Measurements from ENCODE around the gene ZSCAN21. TPM values are rescaled to one million over a fixed set of nuclear protein-coding genes. Genes with fewer than 3 reads are reported as not detected.

The ZSCAN21 gene
- total and polyA plus RNA-seq, 10 of the 15 experiments (the other 5 are each of a cell fraction or from before 2014, with no cell fraction given) = 1.9 to 9.6 (median 7.1) TPM

DNA sequence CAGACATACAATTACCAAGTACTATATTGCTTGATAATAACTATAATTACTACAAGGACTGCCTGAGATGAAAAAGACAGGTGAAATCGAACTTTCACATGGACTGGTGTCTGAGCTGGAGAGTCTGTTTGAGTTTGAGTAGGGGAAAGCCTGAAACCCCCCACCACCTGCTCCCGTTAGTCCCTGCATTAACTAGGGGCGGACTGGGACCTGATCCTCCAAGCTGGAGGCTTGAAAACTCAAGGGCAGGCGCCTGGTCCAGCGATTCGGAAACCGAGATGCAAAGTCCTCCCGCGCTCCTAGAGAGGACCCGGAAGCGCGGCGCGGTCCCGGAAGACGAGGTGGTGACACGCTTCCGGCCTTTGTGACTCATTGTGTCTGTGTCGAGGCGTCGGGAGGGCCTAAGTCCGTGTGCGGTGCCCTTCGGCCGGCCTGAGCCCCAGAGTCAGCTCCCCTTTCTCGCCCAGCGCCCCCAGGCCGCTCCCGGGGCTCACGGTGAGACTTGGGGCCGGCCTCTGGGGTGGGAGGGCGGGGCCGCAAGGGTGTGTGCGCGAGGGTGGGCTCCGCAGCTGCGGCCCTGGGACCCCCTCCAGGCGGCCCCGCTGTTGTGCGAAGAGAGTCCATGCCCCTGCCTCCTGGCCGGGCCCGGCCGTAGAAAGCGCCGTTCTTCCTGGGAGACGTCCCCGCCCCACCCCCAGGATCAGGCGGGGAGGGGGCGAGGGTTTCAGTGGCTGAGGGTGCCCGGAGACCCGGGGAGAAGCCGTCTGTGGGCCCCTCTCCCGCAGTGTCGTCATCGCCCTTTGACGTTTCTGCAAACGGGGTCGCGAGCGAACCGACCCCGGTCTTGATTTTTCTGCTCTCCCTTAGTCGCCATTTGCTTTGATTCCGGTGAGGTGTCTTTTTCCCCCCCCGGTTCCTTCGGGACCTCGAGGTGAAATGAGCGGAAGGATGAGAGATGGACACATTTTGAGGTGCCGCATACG, 34.1 kb upstream of the ZSCAN21 start, which contains the start of gene ZKSCAN1:
ZKSCAN1 (plus strand) TSS at position 365 of the 983 bp plus-strand sequence. CDS start 7,911 bp downstream, outside the sequence.
- ChIA-PET CTCF (interaction anchor here (0.6 to 3.1 kb wide), 15 partner anchors 11 to 102 kb away, joined by 3 to 13 read pairs (median 4); partner anchors contain the start of genes TRIM4 and ZSCAN21), POLR2A (interaction anchor here (0.5 to 2.1 kb wide), 10 partner anchors 11 to 184 kb away, joined by 3 to 6 read pairs (median 4); partner anchors contain the start of genes LAMTOR4, MCM7 and TRIM4), RAD21 (ENCODE audit: unreplicated experiment) (interaction anchor here (0.6 to 2.2 kb wide), 10 partner anchors 8 to 115 kb away, joined by 3 to 7 read pairs (median 4); partner anchors contain the start of gene TRIM4), SMC1A (ENCODE audit: uncharacterized antibody, unreplicated experiment) (interaction anchor here (0.6 to 4.1 kb wide), 8 partner anchors 11 to 136 kb away, joined by 3 to 15 read pairs (median 3); partner anchors contain the start of gene LAMTOR4)
- no peaks in the 10 kb centered on the region for H3K27me3 ChIP-seq (replicated peaks in 1 of 2; ENCODE audit: control insufficient read depth in 2 of 2, insufficient read depth in 2 of 2, low read length in 1 of 2)
- H3K4me1 ChIP-seq (ENCODE audit: control insufficient read depth, insufficient read depth, low read length) = peaks cover 4% of the 10 kb centered on the region; the same call in 1 of the 2 replicates
- H3K9me3 ChIP-seq (replicated peaks; ENCODE audit: control insufficient read depth, insufficient read depth, low read length) = no peaks in the 10 kb centered on the region
- H3K9ac ChIP-seq (ENCODE audit: control insufficient read depth, insufficient read depth, low read length) = peak within 1 kb of the TSS; percentile 98
- in situ Hi-C loops (cut with MboI) (no loop called here), intact Hi-C loops (cut with micrococcal nuclease; ENCODE audit: unreplicated experiment) (loop anchor here (5.0 kb wide), 1 partner anchor 67 kb away; the partner anchor contains the start of gene ZNF3)
- peak; percentile 56 for DNase-seq (ENCODE audit: low read depth, low spot score)
- H3K4me2 ChIP-seq (ENCODE audit: control insufficient read depth, insufficient read depth) = peak within 1 kb of the TSS; percentile 93
- peaks cover 41% of the 10 kb centered on the region for H3K79me2 ChIP-seq (ENCODE audit: control insufficient read depth, insufficient read depth, low read length)
- WGBS (ENCODE audit: insufficient coverage, insufficient replicate concordance, low lambda C conversion rate, missing lambda C conversion rate) = 1% methylated on average over 69 of the region's 70 CpGs
- peak within 1 kb of the TSS; percentile 90 for H3K27ac ChIP-seq (ENCODE audit: control insufficient read depth, insufficient read depth)
- peak; percentile 98 for ATAC-seq
- BruUV-seq (replicated peaks) = no TSS peak
- H2AFZ ChIP-seq (ENCODE audit: control insufficient read depth, low read depth, low read length) = peak within 1 kb of the TSS; percentile 71
- H3K36me3 ChIP-seq (ENCODE audit: control insufficient read depth in 2 of 2, insufficient read depth in 2 of 2, low read length in 1 of 2) = peaks cover 0 to 4% of the 10 kb centered on the region in 2 experiments; a peak in 2 of 4 replicates
- peak within 1 kb of the TSS; percentile 92 for H3K4me3 ChIP-seq
- H4K20me1 ChIP-seq (ENCODE audit: control insufficient read depth, insufficient read depth) = no peaks in the 10 kb centered on the region
- peak; percentile 31 for FAIRE-seq
- TF ChIP-seq ETV6 (conservative IDR thresholded peaks at IDR 0.05 in 1 of 2, IDR thresholded peaks at IDR 0.05 in 1 of 2; ENCODE audit: borderline replicate concordance in 1 of 2, low read depth in 1 of 2) (peak in 1 of 2 experiments; percentile 44; a peak in 1 of 4 replicates), RAD51 (IDR thresholded peaks at IDR 0.05) (no peak), NFYB (IDR thresholded peaks at IDR 0.05; ENCODE audit: insufficient read depth, low read depth, low read length) (no peak), NBN (IDR thresholded peaks at IDR 0.05) (peak; percentile 70; the same call in 1 of the 2 replicates), STAT3 (IDR thresholded peaks at IDR 0.05; ENCODE audit: low read depth, low read length) (no peak), POLR2AphosphoS5 (IDR thresholded peaks at IDR 0.05; ENCODE audit: low read length) (peak; percentile 95), HDAC2 (IDR thresholded peaks at IDR 0.05) (no peak), ZNF384 (IDR thresholded peaks at IDR 0.05; ENCODE audit: borderline replicate concordance, low read depth, low read length) (no peak)
- TF ChIP-seq, protein P1, sequence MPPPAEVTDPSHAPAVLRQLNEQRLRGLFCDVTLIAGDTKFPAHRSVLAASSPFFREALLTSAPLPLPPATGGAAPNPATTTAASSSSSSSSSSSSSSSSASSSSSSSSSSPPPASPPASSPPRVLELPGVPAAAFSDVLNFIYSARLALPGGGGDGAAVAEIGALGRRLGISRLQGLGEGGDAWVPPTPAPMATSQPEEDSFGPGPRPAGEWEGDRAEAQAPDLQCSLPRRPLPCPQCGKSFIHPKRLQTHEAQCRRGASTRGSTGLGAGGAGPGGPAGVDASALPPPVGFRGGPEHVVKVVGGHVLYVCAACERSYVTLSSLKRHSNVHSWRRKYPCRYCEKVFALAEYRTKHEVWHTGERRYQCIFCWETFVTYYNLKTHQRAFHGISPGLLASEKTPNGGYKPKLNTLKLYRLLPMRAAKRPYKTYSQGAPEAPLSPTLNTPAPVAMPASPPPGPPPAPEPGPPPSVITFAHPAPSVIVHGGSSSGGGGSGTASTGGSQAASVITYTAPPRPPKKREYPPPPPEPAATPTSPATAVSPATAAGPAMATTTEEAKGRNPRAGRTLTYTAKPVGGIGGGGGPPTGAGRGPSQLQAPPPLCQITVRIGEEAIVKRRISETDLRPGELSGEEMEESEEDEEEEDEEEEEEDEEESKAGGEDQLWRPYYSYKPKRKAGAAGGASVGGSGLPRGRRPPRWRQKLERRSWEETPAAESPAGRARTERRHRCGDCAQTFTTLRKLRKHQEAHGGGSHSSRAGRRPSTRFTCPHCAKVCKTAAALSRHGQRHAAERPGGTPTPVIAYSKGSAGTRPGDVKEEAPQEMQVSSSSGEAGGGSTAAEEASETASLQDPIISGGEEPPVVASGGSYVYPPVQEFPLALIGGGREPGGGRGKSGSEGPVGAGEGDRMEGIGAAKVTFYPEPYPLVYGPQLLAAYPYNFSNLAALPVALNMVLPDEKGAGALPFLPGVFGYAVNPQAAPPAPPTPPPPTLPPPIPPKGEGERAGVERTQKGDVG (CRISPR knock-in tag; IDR thresholded peaks at IDR 0.05) = no peak
- TF ChIP-seq, protein P2, sequence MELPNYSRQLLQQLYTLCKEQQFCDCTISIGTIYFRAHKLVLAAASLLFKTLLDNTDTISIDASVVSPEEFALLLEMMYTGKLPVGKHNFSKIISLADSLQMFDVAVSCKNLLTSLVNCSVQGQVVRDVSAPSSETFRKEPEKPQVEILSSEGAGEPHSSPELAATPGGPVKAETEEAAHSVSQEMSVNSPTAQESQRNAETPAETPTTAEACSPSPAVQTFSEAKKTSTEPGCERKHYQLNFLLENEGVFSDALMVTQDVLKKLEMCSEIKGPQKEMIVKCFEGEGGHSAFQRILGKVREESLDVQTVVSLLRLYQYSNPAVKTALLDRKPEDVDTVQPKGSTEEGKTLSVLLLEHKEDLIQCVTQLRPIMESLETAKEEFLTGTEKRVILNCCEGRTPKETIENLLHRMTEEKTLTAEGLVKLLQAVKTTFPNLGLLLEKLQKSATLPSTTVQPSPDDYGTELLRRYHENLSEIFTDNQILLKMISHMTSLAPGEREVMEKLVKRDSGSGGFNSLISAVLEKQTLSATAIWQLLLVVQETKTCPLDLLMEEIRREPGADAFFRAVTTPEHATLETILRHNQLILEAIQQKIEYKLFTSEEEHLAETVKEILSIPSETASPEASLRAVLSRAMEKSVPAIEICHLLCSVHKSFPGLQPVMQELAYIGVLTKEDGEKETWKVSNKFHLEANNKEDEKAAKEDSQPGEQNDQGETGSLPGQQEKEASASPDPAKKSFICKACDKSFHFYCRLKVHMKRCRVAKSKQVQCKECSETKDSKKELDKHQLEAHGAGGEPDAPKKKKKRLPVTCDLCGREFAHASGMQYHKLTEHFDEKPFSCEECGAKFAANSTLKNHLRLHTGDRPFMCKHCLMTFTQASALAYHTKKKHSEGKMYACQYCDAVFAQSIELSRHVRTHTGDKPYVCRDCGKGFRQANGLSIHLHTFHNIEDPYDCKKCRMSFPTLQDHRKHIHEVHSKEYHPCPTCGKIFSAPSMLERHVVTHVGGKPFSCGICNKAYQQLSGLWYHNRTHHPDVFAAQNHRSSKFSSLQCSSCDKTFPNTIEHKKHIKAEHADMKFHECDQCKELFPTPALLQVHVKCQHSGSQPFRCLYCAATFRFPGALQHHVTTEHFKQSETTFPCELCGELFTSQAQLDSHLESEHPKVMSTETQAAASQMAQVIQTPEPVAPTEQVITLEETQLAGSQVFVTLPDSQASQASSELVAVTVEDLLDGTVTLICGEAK (IDR thresholded peaks at IDR 0.05; ENCODE audit: borderline replicate concordance) = peak; percentile 93

All from GM12878 (cell line).